ENCODE measurements around the gene HOXA6.

Gene HOXA6

GRCh38 chr7:27112955-27113949 lies 34.3 kb downstream of the HOXA6 start:
- H3K4me3 ChIP-seq (ENCODE audit: control insufficient read depth, low read depth, low read length): peak overlapping the region; percentile 46
- peak; percentile 91 for DNase-seq (ENCODE audit: low read depth)
- no peak for TF ChIP-seq CTCF (conservative IDR thresholded peaks at IDR 0.05; ENCODE audit: control insufficient read depth, insufficient read depth, low read depth, low read length)

GRCh38 chr7:27112361-27112760 lies 35.2 kb downstream of the HOXA6 start:
- DNase-seq (ENCODE audit: low read depth): no peak
- no peak for TF ChIP-seq CTCF (conservative IDR thresholded peaks at IDR 0.05; ENCODE audit: control insufficient read depth, insufficient read depth, low read depth, low read length)
- H3K4me3 ChIP-seq (ENCODE audit: control insufficient read depth, low read depth, low read length): no peak overlapping the region

- no peak overlapping the region for H3K4me3 ChIP-seq (ENCODE audit: control insufficient read depth, low read depth, low read length)
- no peak for TF ChIP-seq CTCF (conservative IDR thresholded peaks at IDR 0.05; ENCODE audit: control insufficient read depth, insufficient read depth, low read depth, low read length)
- DNase-seq (ENCODE audit: low read depth): no peak
Observed at GRCh38 chr7:27111751-27112277, 35.8 kb downstream of the HOXA6 start.

- DNase-seq (ENCODE audit: low read depth): peak; percentile 91
- TF ChIP-seq CTCF (conservative IDR thresholded peaks at IDR 0.05; ENCODE audit: control insufficient read depth, insufficient read depth, low read depth, low read length): no peak
- H3K4me3 ChIP-seq (ENCODE audit: control insufficient read depth, low read depth, low read length): peak overlapping the region; percentile 31
Observed at GRCh38 chr7:27111042-27111750, 36.4 kb downstream of the HOXA6 start.

GRCh38 chr7:27110186-27111031 lies 37.2 kb downstream of the HOXA6 start:
- peak; percentile 69 for DNase-seq (ENCODE audit: low read depth)
- H3K4me3 ChIP-seq (ENCODE audit: control insufficient read depth, low read depth, low read length): peak overlapping the region; percentile 31

More at GRCh38 chr7:27110186-27111031, 37.2 kb downstream of the HOXA6 start:
- no peak for TF ChIP-seq CTCF (conservative IDR thresholded peaks at IDR 0.05; ENCODE audit: control insufficient read depth, insufficient read depth, low read depth, low read length)
